ENCODE measurements around the gene CDCA8.

Gene CDCA8

DNA sequence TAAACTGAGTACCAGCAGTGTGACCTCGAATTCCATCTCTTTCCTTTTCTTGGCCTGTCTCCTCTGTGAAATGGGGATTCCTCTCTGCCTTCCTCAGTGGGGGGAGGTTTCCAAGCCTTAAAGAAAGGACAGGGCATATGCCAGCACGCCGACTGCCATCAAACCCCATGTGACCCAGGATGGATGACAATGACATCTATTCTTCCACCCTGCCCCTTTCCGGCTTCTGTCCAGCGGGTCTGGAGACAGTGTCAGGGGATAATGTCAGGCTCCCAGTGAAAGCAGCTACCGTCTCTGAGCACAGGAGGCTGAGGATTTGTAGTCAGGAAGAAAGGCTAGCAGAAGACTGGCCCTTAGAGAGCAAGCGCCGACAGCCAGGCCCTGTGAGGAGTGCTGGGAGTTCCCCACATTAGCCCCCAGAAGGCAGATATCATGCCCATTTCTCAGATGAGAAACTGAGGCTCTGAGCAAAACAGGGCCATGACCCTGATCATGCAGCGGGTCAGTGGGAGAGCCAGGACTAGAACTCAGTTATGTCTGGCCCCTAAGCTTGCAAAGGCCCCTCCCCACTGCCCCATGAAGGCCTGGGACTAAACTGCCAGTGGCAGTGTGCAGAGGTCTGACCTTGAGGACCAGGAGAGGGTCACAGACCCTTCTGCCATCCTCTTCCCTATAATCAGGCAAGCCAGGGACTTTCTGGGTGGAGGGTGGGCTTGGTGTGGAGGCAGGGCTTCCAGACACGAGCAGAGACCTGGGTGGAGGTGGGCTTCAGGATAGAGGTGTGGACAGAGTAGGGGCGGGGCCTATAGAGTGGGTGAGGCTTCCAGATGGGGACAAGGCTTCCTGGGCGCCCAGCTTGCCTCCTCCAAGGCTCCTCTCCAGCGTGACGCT lies 30.1 kb downstream of the CDCA8 start:
- no peak for TF ChIP-seq JUND (IDR thresholded peaks at IDR 0.05; ENCODE audit: low read depth)
- no peak for DNase-seq (ENCODE audit: low read depth in 1 of 2, low spot score in 1 of 2)
- in situ Hi-C loops (cut with HindIII; ENCODE audit: low pct_unique_long_range_greater_than_20kb, low sequenced_read_pairs), result no loop called here

DNA sequence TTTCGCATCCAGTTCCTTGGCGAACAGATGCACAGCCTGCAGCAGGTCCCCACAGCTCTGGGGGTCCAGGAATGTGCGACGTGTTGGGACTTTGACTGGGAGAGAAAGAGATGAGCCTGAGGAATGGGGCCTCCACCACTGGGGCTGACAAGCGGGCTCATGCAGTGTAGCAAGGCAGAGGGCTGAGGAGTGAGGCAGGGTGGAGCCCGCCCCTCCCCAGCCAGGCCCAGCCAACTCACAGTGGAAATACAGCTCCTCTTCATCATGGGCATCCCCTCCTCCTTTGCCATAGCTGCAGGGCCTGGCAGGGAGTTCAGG lies 30.7 kb downstream of the CDCA8 start:
- no peak for TF ChIP-seq JUND (IDR thresholded peaks at IDR 0.05; ENCODE audit: low read depth)
- in situ Hi-C loops (cut with HindIII; ENCODE audit: low pct_unique_long_range_greater_than_20kb, low sequenced_read_pairs), result no loop called here
- no peak for DNase-seq (ENCODE audit: low read depth in 1 of 2, low spot score in 1 of 2)

- TF ChIP-seq JUND (IDR thresholded peaks at IDR 0.05; ENCODE audit: low read depth), result no peak
- in situ Hi-C loops (cut with HindIII; ENCODE audit: low pct_unique_long_range_greater_than_20kb, low sequenced_read_pairs), result no loop called here
- peak in 1 of 2 experiments; percentile 29 for DNase-seq (ENCODE audit: low read depth in 1 of 2, low spot score in 1 of 2)
Measured at GRCh38 chr1:37723390-37724078, 31.2 kb downstream of the CDCA8 start.

GRCh38 chr1:37724575-37724974 lies 32.3 kb downstream of the CDCA8 start:
- in situ Hi-C loops (cut with HindIII; ENCODE audit: low pct_unique_long_range_greater_than_20kb, low sequenced_read_pairs), result no loop called here
- no peak for TF ChIP-seq JUND (IDR thresholded peaks at IDR 0.05; ENCODE audit: low read depth)
- no peak for DNase-seq (ENCODE audit: low read depth in 1 of 2, low spot score in 1 of 2)

GRCh38 chr1:37725851-37726613 lies 33.7 kb downstream of the CDCA8 start:
- no peak for DNase-seq (ENCODE audit: low read depth in 1 of 2, low spot score in 1 of 2)
- in situ Hi-C loops (cut with HindIII; ENCODE audit: low pct_unique_long_range_greater_than_20kb, low sequenced_read_pairs), result no loop called here
- no peak for TF ChIP-seq JUND (IDR thresholded peaks at IDR 0.05; ENCODE audit: low read depth)

DNA sequence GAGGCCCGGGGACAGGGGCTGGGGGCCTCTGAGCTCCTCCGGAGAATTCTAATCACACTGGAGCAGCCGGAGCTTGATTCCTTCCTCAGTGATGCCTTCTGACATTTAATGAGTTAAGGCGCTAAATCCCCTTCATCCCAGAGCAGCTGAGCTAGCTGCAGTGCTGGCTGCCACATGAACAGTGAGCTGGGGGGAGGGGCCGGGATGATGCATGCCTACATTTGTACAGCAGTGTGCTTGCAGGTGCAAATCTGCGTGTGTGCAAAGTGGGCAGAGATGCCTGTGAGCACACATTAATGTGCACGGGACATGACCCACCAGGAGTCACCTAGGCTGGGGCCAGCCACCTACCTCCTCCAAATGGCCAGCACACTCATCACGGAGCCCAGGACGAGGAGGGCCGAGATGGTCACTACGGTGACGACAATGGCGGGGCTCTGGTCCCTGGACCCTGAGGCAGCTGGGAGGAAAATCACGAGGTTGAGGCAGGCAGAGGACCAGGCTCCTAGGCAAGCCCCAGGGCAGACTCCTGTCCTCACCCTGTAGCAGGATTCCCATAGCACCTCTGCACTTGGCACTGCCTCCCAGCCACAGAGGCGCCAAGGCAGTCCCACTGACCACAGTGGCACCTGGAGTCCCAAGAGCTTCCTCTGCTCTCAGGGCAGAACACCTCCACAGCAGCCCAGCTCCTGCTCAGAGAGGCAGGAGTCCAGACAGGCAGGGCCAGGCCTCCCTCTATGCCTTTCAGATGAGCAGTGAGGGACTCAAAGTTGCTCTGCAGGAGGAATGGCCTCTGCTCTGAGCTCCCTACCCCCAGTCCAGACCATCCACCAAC lies 34.7 kb downstream of the CDCA8 start:
- in situ Hi-C loops (cut with HindIII; ENCODE audit: low pct_unique_long_range_greater_than_20kb, low sequenced_read_pairs), result no loop called here
- TF ChIP-seq JUND (IDR thresholded peaks at IDR 0.05; ENCODE audit: low read depth), result no peak
- DNase-seq (ENCODE audit: low read depth in 1 of 2, low spot score in 1 of 2), result no peak

- in situ Hi-C loops (cut with HindIII; ENCODE audit: low pct_unique_long_range_greater_than_20kb, low sequenced_read_pairs), result no loop called here
- no peak for TF ChIP-seq JUND (IDR thresholded peaks at IDR 0.05; ENCODE audit: low read depth)
- no peak for DNase-seq (ENCODE audit: low read depth in 1 of 2, low spot score in 1 of 2)
Measured at GRCh38 chr1:37728416-37728815, 36.1 kb downstream of the CDCA8 start.

DNA sequence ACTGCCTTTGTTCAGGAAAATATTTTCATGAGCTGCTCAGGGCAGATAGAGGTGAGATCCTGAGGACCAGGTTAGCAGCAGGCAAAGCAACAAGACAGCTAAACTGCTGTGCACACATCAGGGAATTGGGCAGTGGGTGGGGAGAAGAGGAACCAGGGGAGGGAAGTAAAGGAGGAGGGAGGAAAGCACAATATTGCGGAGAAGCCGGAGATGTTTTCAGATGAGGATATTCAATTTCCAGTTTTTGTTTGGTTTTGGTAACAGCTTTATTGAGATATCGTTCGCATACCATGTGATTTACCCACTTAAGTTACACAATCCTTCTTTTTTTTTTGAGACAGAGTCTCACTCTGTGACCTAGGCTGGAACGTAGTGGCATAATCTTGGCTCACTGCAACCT lies 38.1 kb downstream of the CDCA8 start:
- DNase-seq (ENCODE audit: low read depth in 1 of 2, low spot score in 1 of 2), result no peak
- in situ Hi-C loops (cut with HindIII; ENCODE audit: low pct_unique_long_range_greater_than_20kb, low sequenced_read_pairs), result no loop called here
- no peak for TF ChIP-seq JUND (IDR thresholded peaks at IDR 0.05; ENCODE audit: low read depth)

GRCh38 chr1:37731312-37732019 lies 39.1 kb downstream of the CDCA8 start:
- in situ Hi-C loops (cut with HindIII; ENCODE audit: low pct_unique_long_range_greater_than_20kb, low sequenced_read_pairs), result no loop called here
- TF ChIP-seq JUND (IDR thresholded peaks at IDR 0.05; ENCODE audit: low read depth), result no peak
- DNase-seq (ENCODE audit: low read depth in 1 of 2, low spot score in 1 of 2), result no peak

DNA sequence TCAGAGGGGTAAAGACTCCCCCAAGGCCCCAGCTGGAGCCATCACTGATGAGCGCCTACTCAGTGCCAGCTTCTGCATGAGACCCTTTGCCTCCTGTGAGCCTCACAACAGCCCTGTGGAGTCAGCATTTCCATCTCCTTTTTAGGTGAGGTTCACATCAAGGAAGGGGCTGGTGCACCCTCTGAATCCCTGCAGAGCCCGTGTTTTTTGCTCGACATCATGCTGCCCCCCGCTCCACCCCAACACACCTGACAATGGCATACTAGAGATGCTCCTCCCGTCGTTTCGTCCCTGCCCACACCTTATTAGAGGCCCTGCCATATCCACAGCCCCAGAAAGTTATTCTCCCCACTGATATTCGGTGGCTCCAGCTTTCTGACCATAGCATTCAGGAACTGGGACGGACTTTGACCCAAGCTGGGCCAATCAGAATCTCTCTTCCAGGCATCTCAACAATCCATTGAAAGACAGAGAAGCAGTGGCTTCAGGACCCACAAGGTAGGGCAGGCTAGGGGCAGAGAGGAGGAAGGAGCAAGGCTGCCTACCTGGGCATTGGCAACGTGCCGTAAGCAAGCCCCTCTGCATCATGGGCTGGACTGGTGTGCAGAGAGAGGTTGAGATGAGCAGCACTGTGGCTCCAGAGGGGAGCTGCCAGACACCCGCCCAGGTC lies 39.9 kb downstream of the CDCA8 start:
- no peak for DNase-seq (ENCODE audit: low read depth in 1 of 2, low spot score in 1 of 2)
- no peak for TF ChIP-seq JUND (IDR thresholded peaks at IDR 0.05; ENCODE audit: low read depth)
- in situ Hi-C loops (cut with HindIII; ENCODE audit: low pct_unique_long_range_greater_than_20kb, low sequenced_read_pairs), result no loop called here
